PFSK-1 (cell line): ENCODE data around the gene TSEN2.
A peak's percentile ranks its signal among the peaks of the same experiment; 100 is the strongest.

Experiments
- FOXP2 ChIP-seq: optimal IDR thresholded peaks from 2 replicates; pipeline ENCODE3; 2011; ENCODE audit warnings: borderline replicate concordance, control low read depth, inconsistent platforms; ENCODE audit not compliant: insufficient read depth; ENCODE audit errors: extremely low read length, extremely low read depth
- POLR2AphosphoS5 ChIP-seq: IDR thresholded peaks from 2 replicates; pipeline ENCODE4 v1.6.1; 2012; ENCODE audit warnings: low read depth, mild to moderate bottlenecking, control low read depth, low read length, moderate library complexity
- REST ChIP-seq, 2 experiments: IDR thresholded peaks; 2 replicates each; pipeline versions ENCODE4 v1.6.1 to v1.8.0; 2011 to 2012; ENCODE audit warnings: low read depth in 2 of 2, low read length in 2 of 2, control low read depth in 1 of 2, inconsistent platforms in 1 of 2, mild to moderate bottlenecking in 1 of 2, moderate library complexity in 1 of 2; ENCODE audit not compliant: insufficient read depth in 1 of 2
- SIN3A ChIP-seq: IDR thresholded peaks from 2 replicates; pipeline ENCODE4 v1.6.1; 2012; ENCODE audit warnings: mild to moderate bottlenecking, low read length, moderate library complexity, borderline replicate concordance; ENCODE audit not compliant: insufficient read depth
- TAF1 ChIP-seq: IDR thresholded peaks from 2 replicates; pipeline ENCODE4 v1.6.1; 2012; ENCODE audit warnings: low read length, control low read depth, borderline replicate concordance; ENCODE audit not compliant: insufficient read depth

Gene TSEN2

GRCh38 chr3:12556314-12556689 is 72.0 kb downstream of the TSEN2 start:
- TF ChIP-seq FOXP2 = no peak
- no peak for TF ChIP-seq TAF1
- TF ChIP-seq SIN3A = no peak
- TF ChIP-seq POLR2AphosphoS5 = no peak
- no peak for TF ChIP-seq REST (IDR thresholded peaks at IDR 0.05; ENCODE audit: insufficient read depth in 1 of 2, low read depth in 2 of 2, low read length in 2 of 2)

- TF ChIP-seq TAF1 (peak; percentile 84), REST (IDR thresholded peaks at IDR 0.05; ENCODE audit: insufficient read depth in 1 of 2, low read depth in 2 of 2, low read length in 2 of 2) (peak in 1 of 2 experiments; percentile 52; a peak in 2 of 4 replicates), POLR2AphosphoS5 (peak; percentile 93), FOXP2 (peak; percentile 79), SIN3A (no peak)
These were observed 72.6 kb downstream of the TSEN2 start, which contains the start of gene MKRN2 for GRCh38 chr3:12556690-12557472. Gene MKRN2, plus strand, starts transcription at chr3:12557087. Its CDS starts 64 bp downstream, at chr3:12557151.

GRCh38 chr3:12557473-12558100 is 73.3 kb downstream of the TSEN2 start:
- TF ChIP-seq FOXP2 = no peak
- no peak for TF ChIP-seq TAF1
- TF ChIP-seq REST (IDR thresholded peaks at IDR 0.05; ENCODE audit: insufficient read depth in 1 of 2, low read depth in 2 of 2, low read length in 2 of 2) = no peak
- TF ChIP-seq POLR2AphosphoS5 = no peak
- TF ChIP-seq SIN3A = no peak

GRCh38 chr3:12558706-12559105 is 74.4 kb downstream of the TSEN2 start:
- TF ChIP-seq SIN3A = no peak
- TF ChIP-seq TAF1 = no peak
- TF ChIP-seq FOXP2 = no peak
- no peak for TF ChIP-seq REST (IDR thresholded peaks at IDR 0.05; ENCODE audit: insufficient read depth in 1 of 2, low read depth in 2 of 2, low read length in 2 of 2)
- no peak for TF ChIP-seq POLR2AphosphoS5
